Right kidney (tissue), 1 donor: ENCODE measurements around the gene RNF8.
A peak's percentile ranks its signal among the peaks of the same experiment; 100 is the strongest.
"Not testable (repeated sequence)": the region's sequence is repeated elsewhere in the genome, so short reads cannot be mapped to it uniquely, and the experiment has no call there.

Experiments
- DNase-seq: peaks from one replicate; pipeline ENCODE4 v3.0.0-alpha.2; 2016

Gene RNF8

GRCh38 chr6:37396571-37397180, 42.9 kb downstream of the RNF8 start:
- DNase-seq: no peak

- no peak for DNase-seq
Observed at GRCh38 chr6:37399131-37399530, 45.3 kb downstream of the RNF8 start.

- no peak for DNase-seq
Observed at GRCh38 chr6:37399795-37400490, 46.2 kb downstream of the RNF8 start.

GRCh38 chr6:37401658-37402057, 47.9 kb downstream of the RNF8 start:
- DNase-seq: not testable (repeated sequence)

GRCh38 chr6:37406726-37407341, 53.1 kb downstream of the RNF8 start:
- DNase-seq: no peak

- DNase-seq: no peak
Observed at GRCh38 chr6:37407948-37408347, 54.2 kb downstream of the RNF8 start.

GRCh38 chr6:37409501-37409900, 55.7 kb downstream of the RNF8 start:
- no peak for DNase-seq

GRCh38 chr6:37417393-37417792, 63.6 kb downstream of the RNF8 start:
- DNase-seq: no peak

- no peak for DNase-seq
Observed at GRCh38 chr6:37418722-37419121, 64.9 kb downstream of the RNF8 start.

GRCh38 chr6:37426058-37426944, 72.5 kb downstream of the RNF8 start:
- no peak for DNase-seq

GRCh38 chr6:37426945-37427510, 73.2 kb downstream of the RNF8 start:
- DNase-seq: no peak

- DNase-seq: no peak
Observed at GRCh38 chr6:37429352-37429750, 75.6 kb downstream of the RNF8 start.

- no peak for DNase-seq
Observed at GRCh38 chr6:37432590-37432915, 78.8 kb downstream of the RNF8 start.

GRCh38 chr6:37432916-37433656, 79.3 kb downstream of the RNF8 start, which contains the start of gene CMTR1:
Gene CMTR1 (plus strand): TSS chr6:37433221. CDS start chr6:37435630, 2,409 bp downstream.
- peak; percentile 89 for DNase-seq

GRCh38 chr6:37433657-37434271, 80.0 kb downstream of the RNF8 start:
- DNase-seq: peak; percentile 13

GRCh38 chr6:37435373-37435772, 81.6 kb downstream of the RNF8 start:
- DNase-seq: no peak

GRCh38 chr6:37435816-37436215, 82.0 kb downstream of the RNF8 start:
- DNase-seq: no peak

GRCh38 chr6:37438930-37439329, 85.1 kb downstream of the RNF8 start:
- no peak for DNase-seq

GRCh38 chr6:37441651-37442050, 87.9 kb downstream of the RNF8 start:
- no peak for DNase-seq

- no peak for DNase-seq
Observed at GRCh38 chr6:37442416-37443215, 88.8 kb downstream of the RNF8 start.

- not testable (repeated sequence) for DNase-seq
Observed at GRCh38 chr6:37443216-37443542, 89.4 kb downstream of the RNF8 start.
